ENCODE results near the gene GRAMD1B.

The GRAMD1B gene

DNA sequence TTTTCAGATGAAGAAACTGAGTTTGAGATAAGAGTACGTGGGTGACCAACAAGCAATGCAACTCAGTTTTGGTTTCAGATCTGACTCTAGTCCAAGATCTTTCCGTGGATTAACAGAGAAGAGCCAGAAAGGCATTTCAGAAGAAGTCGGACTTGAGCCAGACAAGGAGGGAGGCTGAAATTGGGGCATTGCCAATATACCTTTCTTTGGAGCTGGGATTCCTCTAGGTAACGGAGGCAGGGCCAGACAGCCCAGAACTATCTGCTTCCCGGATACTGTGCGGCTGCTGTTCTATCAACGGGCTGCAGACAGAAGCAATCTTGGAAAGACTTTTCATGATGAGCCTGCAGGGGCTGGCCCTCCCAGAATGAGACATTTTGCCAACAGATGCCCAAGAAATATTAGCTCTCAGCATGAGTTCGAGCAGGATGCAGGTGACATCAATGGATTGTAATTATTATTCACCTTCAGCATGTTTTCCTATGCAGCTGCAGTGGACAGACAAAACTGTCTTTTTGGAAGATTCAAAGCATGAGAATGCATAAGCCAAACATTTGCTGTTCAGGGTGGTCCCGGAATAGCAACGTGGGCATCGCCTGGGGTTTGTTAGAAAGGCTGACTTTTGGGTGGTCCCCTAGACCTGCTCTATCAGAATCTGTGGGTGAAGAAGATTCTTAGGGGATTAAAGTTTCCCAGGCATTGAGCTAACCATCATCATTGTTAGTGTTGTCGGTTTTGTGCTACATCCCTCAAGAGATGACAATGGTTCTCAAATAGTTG, 128.7 kb downstream of the GRAMD1B start:
- Histone ChIP-seq H3K9ac (ENCODE audit: low read depth, low read length) (no peak overlapping the region), H3K4me2 (ENCODE audit: insufficient read depth, low read length) (no peak overlapping the region), H3K9me3 (ENCODE audit: insufficient read depth, low read length, severe bottlenecking) (no peaks in the 10 kb centered on the region), H3K36me3 (ENCODE audit: insufficient read depth, low read length) (no peaks in the 10 kb centered on the region), H3K4me3 (ENCODE audit: low read depth in 1 of 2, low read length in 2 of 2) (no peak overlapping the region), H3K4me1 (ENCODE audit: insufficient read depth, low read length) (no peaks in the 10 kb centered on the region), H3K27ac (ENCODE audit: low read length) (no peak overlapping the region), H3K79me2 (ENCODE audit: insufficient read depth, low read length) (no peaks in the 10 kb centered on the region), H3K27me3 (ENCODE audit: insufficient read depth, low read length, poor library complexity) (no peaks in the 10 kb centered on the region), H4K20me1 (ENCODE audit: insufficient read depth, low read length) (peaks cover 23% of the 10 kb centered on the region), H2AFZ (ENCODE audit: low read depth, low read length) (no peak overlapping the region)
- no peak for TF ChIP-seq EZH2 (IDR thresholded peaks at IDR 0.05; ENCODE audit: borderline replicate concordance, low read depth, low read length, severe bottlenecking)
- TF ChIP-seq, protein P1, sequence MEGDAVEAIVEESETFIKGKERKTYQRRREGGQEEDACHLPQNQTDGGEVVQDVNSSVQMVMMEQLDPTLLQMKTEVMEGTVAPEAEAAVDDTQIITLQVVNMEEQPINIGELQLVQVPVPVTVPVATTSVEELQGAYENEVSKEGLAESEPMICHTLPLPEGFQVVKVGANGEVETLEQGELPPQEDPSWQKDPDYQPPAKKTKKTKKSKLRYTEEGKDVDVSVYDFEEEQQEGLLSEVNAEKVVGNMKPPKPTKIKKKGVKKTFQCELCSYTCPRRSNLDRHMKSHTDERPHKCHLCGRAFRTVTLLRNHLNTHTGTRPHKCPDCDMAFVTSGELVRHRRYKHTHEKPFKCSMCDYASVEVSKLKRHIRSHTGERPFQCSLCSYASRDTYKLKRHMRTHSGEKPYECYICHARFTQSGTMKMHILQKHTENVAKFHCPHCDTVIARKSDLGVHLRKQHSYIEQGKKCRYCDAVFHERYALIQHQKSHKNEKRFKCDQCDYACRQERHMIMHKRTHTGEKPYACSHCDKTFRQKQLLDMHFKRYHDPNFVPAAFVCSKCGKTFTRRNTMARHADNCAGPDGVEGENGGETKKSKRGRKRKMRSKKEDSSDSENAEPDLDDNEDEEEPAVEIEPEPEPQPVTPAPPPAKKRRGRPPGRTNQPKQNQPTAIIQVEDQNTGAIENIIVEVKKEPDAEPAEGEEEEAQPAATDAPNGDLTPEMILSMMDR (IDR thresholded peaks at IDR 0.05; ENCODE audit: borderline replicate concordance, extremely low read depth, low read length, poor library complexity, severe bottlenecking) = no peak
- DNase-seq (no peak), ATAC-seq (ENCODE audit: insufficient read depth, low read depth) (no peak)

DNA sequence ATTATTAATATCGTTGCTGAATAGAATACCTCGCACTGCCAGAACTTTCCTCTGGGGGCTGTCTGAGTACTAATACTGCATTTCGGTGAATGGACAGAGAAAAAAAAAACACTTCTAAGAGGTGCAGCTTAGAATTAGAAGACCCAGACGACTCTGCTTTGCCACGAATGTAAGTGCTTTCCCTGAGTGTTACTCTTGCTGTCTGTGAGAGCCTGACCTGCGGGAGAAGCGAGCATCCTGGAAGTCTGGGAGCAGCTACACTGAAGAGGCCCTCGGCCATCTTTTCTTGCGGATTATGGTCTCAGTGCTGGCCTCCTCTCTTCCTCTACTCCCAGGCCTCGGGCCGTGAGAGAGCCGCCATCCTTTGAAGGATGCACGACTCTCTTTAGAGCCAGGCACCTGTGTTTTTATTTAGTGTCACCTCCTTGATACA, 129.5 kb downstream of the GRAMD1B start:
- H3K4me3 ChIP-seq (ENCODE audit: low read depth in 1 of 2, low read length in 2 of 2) = no peak overlapping the region
- H3K9ac ChIP-seq (ENCODE audit: low read depth, low read length) = no peak overlapping the region
- no peaks in the 10 kb centered on the region for H3K4me1 ChIP-seq (ENCODE audit: insufficient read depth, low read length)
- no peak for DNase-seq
- H3K9me3 ChIP-seq (ENCODE audit: insufficient read depth, low read length, severe bottlenecking) = no peaks in the 10 kb centered on the region
- H3K27ac ChIP-seq (ENCODE audit: low read length) = no peak overlapping the region
- H3K36me3 ChIP-seq (ENCODE audit: insufficient read depth, low read length) = no peaks in the 10 kb centered on the region
- TF ChIP-seq EZH2 (IDR thresholded peaks at IDR 0.05; ENCODE audit: borderline replicate concordance, low read depth, low read length, severe bottlenecking) = no peak
- TF ChIP-seq, protein P1 (IDR thresholded peaks at IDR 0.05; ENCODE audit: borderline replicate concordance, extremely low read depth, low read length, poor library complexity, severe bottlenecking) = no peak
- peaks cover 26% of the 10 kb centered on the region for H4K20me1 ChIP-seq (ENCODE audit: insufficient read depth, low read length)
- H3K79me2 ChIP-seq (ENCODE audit: insufficient read depth, low read length) = no peaks in the 10 kb centered on the region
- H3K27me3 ChIP-seq (ENCODE audit: insufficient read depth, low read length, poor library complexity) = no peaks in the 10 kb centered on the region
- no peak overlapping the region for H3K4me2 ChIP-seq (ENCODE audit: insufficient read depth, low read length)
- H2AFZ ChIP-seq (ENCODE audit: low read depth, low read length) = no peak overlapping the region
- ATAC-seq (ENCODE audit: insufficient read depth, low read depth) = no peak

DNA sequence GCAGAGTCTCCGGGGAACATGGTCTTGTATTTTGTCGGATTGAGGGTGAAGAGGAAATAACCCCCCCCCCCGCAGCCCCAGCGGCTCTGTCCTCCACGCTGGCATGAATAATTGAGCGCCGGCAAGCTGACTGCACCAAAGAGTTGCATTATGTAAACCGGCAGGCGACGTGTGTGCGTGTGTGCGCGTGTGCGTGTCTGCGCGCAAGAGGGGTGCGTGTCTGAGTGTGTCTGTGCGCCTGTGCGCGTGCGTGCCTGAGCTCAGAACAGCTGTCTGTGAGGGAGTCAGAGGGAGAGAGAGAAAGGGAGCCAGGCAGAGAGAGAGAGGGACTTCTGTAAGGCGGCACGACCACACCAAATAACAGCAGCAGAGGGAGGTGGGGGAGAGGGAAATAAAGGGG, 129.9 kb downstream of the GRAMD1B start:
- H3K9ac ChIP-seq (ENCODE audit: low read depth, low read length) = no peak overlapping the region
- H3K4me1 ChIP-seq (ENCODE audit: insufficient read depth, low read length) = no peaks in the 10 kb centered on the region
- no peaks in the 10 kb centered on the region for H3K79me2 ChIP-seq (ENCODE audit: insufficient read depth, low read length)
- ATAC-seq (ENCODE audit: insufficient read depth, low read depth) = peak; percentile 44; the same call in 1 of the 3 replicates
- H3K27ac ChIP-seq (ENCODE audit: low read length) = no peak overlapping the region
- H3K27me3 ChIP-seq (ENCODE audit: insufficient read depth, low read length, poor library complexity) = no peaks in the 10 kb centered on the region
- no peaks in the 10 kb centered on the region for H3K36me3 ChIP-seq (ENCODE audit: insufficient read depth, low read length)
- H3K4me3 ChIP-seq (ENCODE audit: low read depth in 1 of 2, low read length in 2 of 2) = no peak overlapping the region
- DNase-seq = no peak
- peaks cover 25% of the 10 kb centered on the region for H4K20me1 ChIP-seq (ENCODE audit: insufficient read depth, low read length)
- TF ChIP-seq EZH2 (IDR thresholded peaks at IDR 0.05; ENCODE audit: borderline replicate concordance, low read depth, low read length, severe bottlenecking) = no peak
- TF ChIP-seq, protein P1 (IDR thresholded peaks at IDR 0.05; ENCODE audit: borderline replicate concordance, extremely low read depth, low read length, poor library complexity, severe bottlenecking) = no peak
- no peak overlapping the region for H2AFZ ChIP-seq (ENCODE audit: low read depth, low read length)
- no peak overlapping the region for H3K4me2 ChIP-seq (ENCODE audit: insufficient read depth, low read length)
- no peaks in the 10 kb centered on the region for H3K9me3 ChIP-seq (ENCODE audit: insufficient read depth, low read length, severe bottlenecking)
